Kidney (tissue), 14 donors: ENCODE results near the gene UNC13A. TPM values are rescaled to one million over a fixed set of nuclear protein-coding genes. Genes with fewer than 3 reads are reported as not detected.
"Not testable (repeated sequence)": the region's sequence is repeated elsewhere in the genome, so short reads cannot be mapped to it uniquely, and the experiment has no call there.

Experiments used
- DNase-seq, 5 donors: peaks; one replicate each; pipeline ENCODE4 v3.0.0-alpha.2; 2013 to 2020
- FAIRE-seq: peaks from 2 replicates; lab custom pipeline; 2012; peaks lifted over from hg19 to GRCh38; lab: Jason Lieb, UNC
- H3K27ac ChIP-seq, 2 donors: one replicate each; pipeline ENCODE4 v1.7.0; 2013; ENCODE audit warnings: low read depth in 2 of 2, low read length in 2 of 2, inconsistent platforms in 1 of 2
- H3K27me3 ChIP-seq: one replicate; pipeline ENCODE4 v1.7.1; 2013; ENCODE audit warnings: low read length, inconsistent platforms; ENCODE audit not compliant: control insufficient read depth, insufficient read depth
- H3K36me3 ChIP-seq, 3 donors: one replicate each; pipeline versions ENCODE4 v1.7.0 to v1.7.1; 2013; ENCODE audit warnings: low read length in 3 of 3, control low read depth in 1 of 3, inconsistent platforms in 1 of 3; ENCODE audit not compliant: insufficient read depth in 3 of 3, control insufficient read depth in 2 of 3
- H3K4me1 ChIP-seq, 3 donors: one replicate each; pipeline versions ENCODE4 v1.7.0 to v1.7.1; 2013; ENCODE audit warnings: low read length in 3 of 3, inconsistent platforms in 1 of 3, low read depth in 1 of 3; ENCODE audit not compliant: control insufficient read depth in 2 of 3, insufficient read depth in 2 of 3
- H3K4me3 ChIP-seq, 3 donors: one replicate each; pipeline versions ENCODE4 v1.7.0 to v1.8.1; 2013; ENCODE audit warnings: low read length in 3 of 3, control low read depth in 1 of 3, inconsistent platforms in 1 of 3
- H3K9ac ChIP-seq, 3 donors: one replicate each; pipeline versions ENCODE4 v1.7.0 to v1.7.1; 2013; ENCODE audit warnings: low read length in 3 of 3, control low read depth in 1 of 3, inconsistent platforms in 1 of 3
- H3K9me3 ChIP-seq, 3 donors: one replicate each; pipeline versions ENCODE4 v1.7.0 to v1.7.1; 2013; ENCODE audit warnings: low read length in 3 of 3, control low read depth in 1 of 3, inconsistent platforms in 1 of 3; ENCODE audit not compliant: control insufficient read depth in 2 of 3, insufficient read depth in 1 of 3
- CTCF ChIP-seq: IDR thresholded peaks from 3 replicates; pipeline ENCODE4 v1.5.1; 2012; ENCODE audit warnings: mild to moderate bottlenecking, moderate library complexity, borderline replicate concordance; ENCODE audit not compliant: insufficient read depth; ENCODE audit errors: extremely low read depth
- intact Hi-C: fragments of 100-400 bp; cut with DNase I; formaldehyde crosslinking; loops from one replicate; pipeline ENCODE4 v1.11.1; 2022
- polyA plus RNA-seq: library from polyadenylated mRNA; stranded (reverse); fragments of 350-450 nt; fragmentation: Illumina TruSeq; extraction: RNeasy Lipid Tissue Mini Kit (QIAGEN cat#74804); gene quantifications from one replicate; pipeline ENCODE4 v1.2.3, GENCODE V29; 2014; ENCODE audit warnings: low read depth, low replicate concordance; ENCODE audit not compliant: insufficient read depth
- total RNA-seq: library from RNA; stranded (reverse); fragmentation: NEBNext Ultra II Directional; extraction: Animal tissue kit (Norgen Biotek cat#: 25700); gene quantifications from one replicate; pipeline ENCODE4 v1.2.1, GENCODE V29; 2021
- donor health status: control.
- donor health status: control.
- donor health status: control.
- donor health status: control.
- donor health status: control.
- donor health status: DM: yes; HTN: yes; CAD: no.
- donor health status: Normal renal cell carcinoma (clear cell type).

The UNC13A gene
- total and polyA plus RNA-seq, 2 donors from 2014 or later = 0.06 to 2.2 TPM

DNA sequence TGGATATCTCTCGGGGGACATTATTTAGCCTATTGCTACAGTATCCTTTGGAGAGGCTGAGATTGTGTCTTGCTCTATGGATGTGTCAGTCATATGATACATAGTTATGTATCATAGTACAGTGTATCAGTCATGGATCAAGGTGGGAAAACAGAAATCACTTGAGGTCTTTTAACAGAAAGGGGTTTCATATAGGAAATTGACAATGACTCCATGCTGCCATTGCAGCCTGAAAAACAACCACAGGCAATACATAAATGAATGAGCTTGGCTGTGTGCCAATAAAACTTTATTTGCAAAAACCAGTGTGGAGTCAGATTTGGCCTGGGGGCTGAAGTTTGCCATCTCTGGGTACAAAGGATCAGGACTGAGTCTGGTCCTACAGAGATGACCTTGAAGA, 97.3 kb downstream of the UNC13A start:
- Histone ChIP-seq H3K4me1 (no peaks in the 10 kb centered on the region), H3K9ac (no peak overlapping the region), H3K27ac (no peak overlapping the region), H3K9me3 (no peaks in the 10 kb centered on the region), H3K27me3 (no peaks in the 10 kb centered on the region), H3K36me3 (no peaks in the 10 kb centered on the region), H3K4me3 (no peak overlapping the region)
- FAIRE-seq (no peak), DNase-seq (no peak)
- intact Hi-C loops = no loop called here
- no peak for TF ChIP-seq CTCF

GRCh38 chr19:17585395-17585794, 102.8 kb downstream of the UNC13A start:
- H3K9ac ChIP-seq, H3K4me1 ChIP-seq, intact Hi-C loops, H3K27ac ChIP-seq, DNase-seq, H3K27me3 ChIP-seq, H3K4me3 ChIP-seq, FAIRE-seq, H3K36me3 ChIP-seq, H3K9me3 ChIP-seq: not testable (repeated sequence)

- H3K36me3 ChIP-seq = peaks cover 0 to 7% (median 4%) of the 10 kb centered on the region in 3 donors
- intact Hi-C loops = no loop called here
- no peak overlapping the region for H3K4me3 ChIP-seq
- DNase-seq (no peak), FAIRE-seq (no peak)
- H3K9me3 ChIP-seq = no peaks in the 10 kb centered on the region
- no peaks in the 10 kb centered on the region for H3K4me1 ChIP-seq
- no peaks in the 10 kb centered on the region for H3K27me3 ChIP-seq
- H3K27ac ChIP-seq = no peak overlapping the region
- no peak overlapping the region for H3K9ac ChIP-seq
- no peak for TF ChIP-seq CTCF
Measured at GRCh38 chr19:17584132-17584531, 104.0 kb downstream of the UNC13A start.

DNA sequence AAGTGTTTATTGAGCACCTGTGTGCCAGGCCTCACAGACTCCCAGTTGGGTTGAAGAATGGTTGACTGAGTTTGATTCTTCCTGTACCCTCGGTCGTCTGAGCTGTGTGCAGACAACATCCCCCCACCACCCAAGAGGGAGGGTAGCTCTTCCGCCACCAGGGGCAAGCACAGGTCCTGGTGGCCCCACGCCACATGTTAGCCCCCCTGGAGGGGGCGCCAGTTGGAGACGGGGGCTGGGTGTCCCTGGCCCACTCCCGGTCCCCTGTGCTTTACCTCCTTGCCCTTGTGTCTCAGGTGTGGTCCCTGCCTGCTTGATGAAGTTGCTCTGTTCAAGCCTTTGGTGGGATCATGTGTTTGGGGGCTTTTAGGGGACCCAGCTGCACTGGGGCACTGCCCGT, 105.5 kb downstream of the UNC13A start:
- no peak overlapping the region for H3K9ac ChIP-seq
- TF ChIP-seq CTCF = no peak
- no peak overlapping the region for H3K27ac ChIP-seq
- H3K9me3 ChIP-seq = no peaks in the 10 kb centered on the region
- H3K36me3 ChIP-seq = peaks cover 0 to 12% (median 7%) of the 10 kb centered on the region in 3 donors
- DNase-seq = no peak
- no peaks in the 10 kb centered on the region for H3K27me3 ChIP-seq
- H3K4me1 ChIP-seq = no peaks in the 10 kb centered on the region
- FAIRE-seq = no peak
- no peak overlapping the region for H3K4me3 ChIP-seq
- intact Hi-C loops = no loop called here
